ENCODE data around the gene SCGB1D4. TPM values are rescaled to one million over a fixed set of nuclear protein-coding genes. Genes with fewer than 3 reads are reported as not detected.

Gene SCGB1D4
- total RNA-seq, 1 experiment from 2014 or later, result not detected

DNA sequence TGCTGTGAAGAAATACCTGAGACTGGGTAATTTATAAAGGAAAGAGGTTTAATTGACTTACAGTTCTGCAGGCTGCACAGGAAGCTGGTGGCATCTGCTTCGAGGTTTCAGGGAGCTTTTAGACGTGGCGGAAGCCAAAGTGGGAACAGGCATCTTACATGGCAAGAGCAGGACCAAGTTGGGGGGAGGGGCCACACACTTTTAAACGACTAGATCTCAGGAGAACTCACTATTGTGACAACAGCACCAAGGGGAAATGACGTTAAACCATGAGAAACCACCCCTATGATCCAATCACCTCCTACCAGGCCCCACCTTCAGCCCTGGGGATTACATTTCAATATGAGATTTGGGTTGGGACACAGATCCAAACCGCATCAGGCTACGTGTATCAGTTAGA, 11.1 kb upstream of the SCGB1D4 start:
- H3K9me3 ChIP-seq (ENCODE audit: control insufficient read depth in 1 of 2, insufficient read depth in 1 of 2, low read depth in 1 of 2, low read length in 2 of 2), result no peaks in the 10 kb centered on the region; a peak in 1 of 4 replicates
- H2AFZ ChIP-seq (ENCODE audit: low read depth, low read length, poor library complexity, severe bottlenecking), result no peak overlapping the region
- POLR2A ChIA-PET, result no interaction called here
- TF ChIP-seq EZH2 (IDR thresholded peaks at IDR 0.05) (no peak), SIN3A (IDR thresholded peaks at IDR 0.05; ENCODE audit: low read depth) (no peak), FOSL1 (IDR thresholded peaks at IDR 0.05; ENCODE audit: low read depth) (no peak), POLR2AphosphoS5 (IDR thresholded peaks at IDR 0.05; ENCODE audit: low read depth, low read length) (no peak)
- TF ChIP-seq, protein P1, sequence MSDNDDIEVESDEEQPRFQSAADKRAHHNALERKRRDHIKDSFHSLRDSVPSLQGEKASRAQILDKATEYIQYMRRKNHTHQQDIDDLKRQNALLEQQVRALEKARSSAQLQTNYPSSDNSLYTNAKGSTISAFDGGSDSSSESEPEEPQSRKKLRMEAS (IDR thresholded peaks at IDR 0.05), result no peak
- H3K9ac ChIP-seq (ENCODE audit: low read length), result no peak overlapping the region
- intact Hi-C loops (cut with micrococcal nuclease), result loop anchor here (2.0 to 5.0 kb wide), 2 partner anchors 78 to 139 kb away; no protein-coding TSS in a partner anchor
- H3K27ac ChIP-seq (ENCODE audit: low read depth, low read length), result no peak overlapping the region
- H3K79me2 ChIP-seq (ENCODE audit: insufficient read depth, low read length), result no peaks in the 10 kb centered on the region
- H4K20me1 ChIP-seq (ENCODE audit: insufficient read depth), result no peaks in the 10 kb centered on the region
- CTCF ChIA-PET, result no interaction called here
- H3K4me1 ChIP-seq (ENCODE audit: control insufficient read depth in 1 of 2, insufficient read depth in 2 of 2, low read length in 2 of 2), result no peaks in the 10 kb centered on the region
- BruUV-seq (replicated peaks), result no TSS peak
- no peaks in the 10 kb centered on the region for H3K9me2 ChIP-seq (ENCODE audit: insufficient read depth)
- no peaks in the 10 kb centered on the region for H3K36me3 ChIP-seq (ENCODE audit: control insufficient read depth in 1 of 2, insufficient read depth in 2 of 2, low read length in 2 of 2)
- H3K27me3 ChIP-seq (ENCODE audit: insufficient read depth, low read length), result peaks cover 3% of the 10 kb centered on the region; the same call in 1 of the 2 replicates
- H3K4me2 ChIP-seq (ENCODE audit: low read length), result no peak overlapping the region
- no peak for ATAC-seq
- RAD21 ChIA-PET (ENCODE audit: low non-redundant PET in 1 of 2, low total read pairs in 2 of 2, uncharacterized antibody in 2 of 2, unreplicated experiment in 2 of 2), result interaction anchor here in 1 of 2 experiments (1.0 kb wide), 1 partner anchor 75 kb away, joined by 3 read pairs; no protein-coding TSS in a partner anchor
- no peak for DNase-seq (ENCODE audit: low read depth, low spot score)
- no peak overlapping the region for H3K4me3 ChIP-seq (replicated peaks in 1 of 2; ENCODE audit: low read depth in 1 of 2, low read length in 2 of 2)

DNA sequence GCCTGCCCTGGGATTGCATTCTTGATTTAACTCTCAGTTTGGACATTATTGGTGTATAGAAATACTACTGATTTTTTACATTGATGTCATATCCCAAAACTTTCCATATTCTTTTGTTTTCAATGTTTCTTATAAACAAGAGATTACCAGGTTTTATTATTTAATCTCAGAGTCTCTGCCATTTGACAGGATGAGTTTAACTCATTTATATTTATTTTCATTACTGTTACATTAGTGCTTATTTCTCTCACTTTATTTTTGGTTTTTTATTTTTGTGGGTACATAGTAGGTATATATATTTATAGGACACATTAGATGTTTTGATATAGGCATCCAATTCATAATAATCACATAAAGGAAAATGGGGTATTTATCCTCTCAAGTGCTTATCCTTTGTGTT, 9.1 kb upstream of the SCGB1D4 start:
- no peaks in the 10 kb centered on the region for H3K79me2 ChIP-seq (ENCODE audit: insufficient read depth, low read length)
- no peak overlapping the region for H3K27ac ChIP-seq (ENCODE audit: low read depth, low read length)
- intact Hi-C loops (cut with micrococcal nuclease), result no loop called here
- no peaks in the 10 kb centered on the region for H3K36me3 ChIP-seq (ENCODE audit: control insufficient read depth in 1 of 2, insufficient read depth in 2 of 2, low read length in 2 of 2)
- ChIA-PET CTCF (no interaction called here), RAD21 (ENCODE audit: low non-redundant PET in 1 of 2, low total read pairs in 2 of 2, uncharacterized antibody in 2 of 2, unreplicated experiment in 2 of 2) (no interaction called here), POLR2A (no interaction called here)
- H3K4me1 ChIP-seq (ENCODE audit: control insufficient read depth in 1 of 2, insufficient read depth in 2 of 2, low read length in 2 of 2), result no peaks in the 10 kb centered on the region
- DNase-seq (ENCODE audit: low read depth, low spot score) (no peak), ATAC-seq (no peak)
- no peak overlapping the region for H2AFZ ChIP-seq (ENCODE audit: low read depth, low read length, poor library complexity, severe bottlenecking)
- no TSS peak for BruUV-seq (replicated peaks)
- H3K27me3 ChIP-seq (ENCODE audit: insufficient read depth, low read length), result no peaks in the 10 kb centered on the region; the same call in 1 of the 2 replicates
- H3K4me2 ChIP-seq (ENCODE audit: low read length), result no peak overlapping the region
- no peaks in the 10 kb centered on the region for H3K9me2 ChIP-seq (ENCODE audit: insufficient read depth)
- H3K9ac ChIP-seq (ENCODE audit: low read length), result no peak overlapping the region
- H3K9me3 ChIP-seq (ENCODE audit: control insufficient read depth in 1 of 2, insufficient read depth in 1 of 2, low read depth in 1 of 2, low read length in 2 of 2), result no peaks in the 10 kb centered on the region; a peak in 1 of 4 replicates
- H3K4me3 ChIP-seq (replicated peaks in 1 of 2; ENCODE audit: low read depth in 1 of 2, low read length in 2 of 2), result no peak overlapping the region
- no peaks in the 10 kb centered on the region for H4K20me1 ChIP-seq (ENCODE audit: insufficient read depth)
- TF ChIP-seq EGR1 (IDR thresholded peaks at IDR 0.05; ENCODE audit: low read depth), result no peak
- TF ChIP-seq ELF1 (IDR thresholded peaks at IDR 0.05; ENCODE audit: borderline replicate concordance, low read depth), result no peak
- TF ChIP-seq EZH2phosphoT487 (IDR thresholded peaks at IDR 0.05; ENCODE audit: borderline replicate concordance), result no peak
- TF ChIP-seq, protein P1 (IDR thresholded peaks at IDR 0.05), result no peak
- no peak for TF ChIP-seq CEBPB (IDR thresholded peaks at IDR 0.05; ENCODE audit: low read depth)
- TF ChIP-seq SIN3A (IDR thresholded peaks at IDR 0.05; ENCODE audit: low read depth), result no peak
- TF ChIP-seq, protein P2, sequence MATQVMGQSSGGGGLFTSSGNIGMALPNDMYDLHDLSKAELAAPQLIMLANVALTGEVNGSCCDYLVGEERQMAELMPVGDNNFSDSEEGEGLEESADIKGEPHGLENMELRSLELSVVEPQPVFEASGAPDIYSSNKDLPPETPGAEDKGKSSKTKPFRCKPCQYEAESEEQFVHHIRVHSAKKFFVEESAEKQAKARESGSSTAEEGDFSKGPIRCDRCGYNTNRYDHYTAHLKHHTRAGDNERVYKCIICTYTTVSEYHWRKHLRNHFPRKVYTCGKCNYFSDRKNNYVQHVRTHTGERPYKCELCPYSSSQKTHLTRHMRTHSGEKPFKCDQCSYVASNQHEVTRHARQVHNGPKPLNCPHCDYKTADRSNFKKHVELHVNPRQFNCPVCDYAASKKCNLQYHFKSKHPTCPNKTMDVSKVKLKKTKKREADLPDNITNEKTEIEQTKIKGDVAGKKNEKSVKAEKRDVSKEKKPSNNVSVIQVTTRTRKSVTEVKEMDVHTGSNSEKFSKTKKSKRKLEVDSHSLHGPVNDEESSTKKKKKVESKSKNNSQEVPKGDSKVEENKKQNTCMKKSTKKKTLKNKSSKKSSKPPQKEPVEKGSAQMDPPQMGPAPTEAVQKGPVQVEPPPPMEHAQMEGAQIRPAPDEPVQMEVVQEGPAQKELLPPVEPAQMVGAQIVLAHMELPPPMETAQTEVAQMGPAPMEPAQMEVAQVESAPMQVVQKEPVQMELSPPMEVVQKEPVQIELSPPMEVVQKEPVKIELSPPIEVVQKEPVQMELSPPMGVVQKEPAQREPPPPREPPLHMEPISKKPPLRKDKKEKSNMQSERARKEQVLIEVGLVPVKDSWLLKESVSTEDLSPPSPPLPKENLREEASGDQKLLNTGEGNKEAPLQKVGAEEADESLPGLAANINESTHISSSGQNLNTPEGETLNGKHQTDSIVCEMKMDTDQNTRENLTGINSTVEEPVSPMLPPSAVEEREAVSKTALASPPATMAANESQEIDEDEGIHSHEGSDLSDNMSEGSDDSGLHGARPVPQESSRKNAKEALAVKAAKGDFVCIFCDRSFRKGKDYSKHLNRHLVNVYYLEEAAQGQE (IDR thresholded peaks at IDR 0.05; ENCODE audit: low read depth), result no peak
- TF ChIP-seq RAD21 (IDR thresholded peaks at IDR 0.05; ENCODE audit: low read depth), result no peak
- TF ChIP-seq, protein P3, sequence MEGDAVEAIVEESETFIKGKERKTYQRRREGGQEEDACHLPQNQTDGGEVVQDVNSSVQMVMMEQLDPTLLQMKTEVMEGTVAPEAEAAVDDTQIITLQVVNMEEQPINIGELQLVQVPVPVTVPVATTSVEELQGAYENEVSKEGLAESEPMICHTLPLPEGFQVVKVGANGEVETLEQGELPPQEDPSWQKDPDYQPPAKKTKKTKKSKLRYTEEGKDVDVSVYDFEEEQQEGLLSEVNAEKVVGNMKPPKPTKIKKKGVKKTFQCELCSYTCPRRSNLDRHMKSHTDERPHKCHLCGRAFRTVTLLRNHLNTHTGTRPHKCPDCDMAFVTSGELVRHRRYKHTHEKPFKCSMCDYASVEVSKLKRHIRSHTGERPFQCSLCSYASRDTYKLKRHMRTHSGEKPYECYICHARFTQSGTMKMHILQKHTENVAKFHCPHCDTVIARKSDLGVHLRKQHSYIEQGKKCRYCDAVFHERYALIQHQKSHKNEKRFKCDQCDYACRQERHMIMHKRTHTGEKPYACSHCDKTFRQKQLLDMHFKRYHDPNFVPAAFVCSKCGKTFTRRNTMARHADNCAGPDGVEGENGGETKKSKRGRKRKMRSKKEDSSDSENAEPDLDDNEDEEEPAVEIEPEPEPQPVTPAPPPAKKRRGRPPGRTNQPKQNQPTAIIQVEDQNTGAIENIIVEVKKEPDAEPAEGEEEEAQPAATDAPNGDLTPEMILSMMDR (IDR thresholded peaks at IDR 0.05 in 2 of 3, conservative IDR thresholded peaks at IDR 0.05 in 1 of 3; ENCODE audit: borderline replicate concordance in 1 of 3, insufficient read depth in 1 of 3, low read depth in 2 of 3, low read length in 2 of 3), result no peak
- no peak for TF ChIP-seq SP1 (IDR thresholded peaks at IDR 0.05; ENCODE audit: low read depth)
- TF ChIP-seq YY1 (IDR thresholded peaks at IDR 0.05; ENCODE audit: extremely low read depth, insufficient replicate concordance, low read depth, low read length), result no peak
- TF ChIP-seq CBX3 (IDR thresholded peaks at IDR 0.05; ENCODE audit: low read depth), result no peak
- TF ChIP-seq ZFX (IDR thresholded peaks at IDR 0.05), result no peak
- no peak for TF ChIP-seq POLR2AphosphoS5 (IDR thresholded peaks at IDR 0.05; ENCODE audit: low read depth, low read length)

Measured in HCT116 (cell line).